NAMALWA (cell line): ENCODE data around the gene IRX2.
A peak's percentile ranks its signal among the peaks of the same experiment; 100 is the strongest.

Source experiments
- DNase-seq: peaks from one replicate; pipeline ENCODE4 v3.0.0-alpha.2; 2015; ENCODE audit warnings: low spot score

IRX2 gene

GRCh38 chr5:2718115-2718514 lies 33.4 kb downstream of the IRX2 start:
- DNase-seq, result no peak

- no peak for DNase-seq
Observed at GRCh38 chr5:2715856-2716255, 35.6 kb downstream of the IRX2 start.

GRCh38 chr5:2714805-2715204 lies 36.7 kb downstream of the IRX2 start:
- DNase-seq, result no peak

- no peak for DNase-seq
Observed at GRCh38 chr5:2714026-2714425, 37.5 kb downstream of the IRX2 start.

GRCh38 chr5:2711446-2712425 lies 39.7 kb downstream of the IRX2 start:
- no peak for DNase-seq

- DNase-seq, result peak; percentile 63
Observed at GRCh38 chr5:2710910-2711309, 40.6 kb downstream of the IRX2 start.

GRCh38 chr5:2709976-2710689 lies 41.3 kb downstream of the IRX2 start:
- no peak for DNase-seq

GRCh38 chr5:2708751-2709150 lies 42.7 kb downstream of the IRX2 start:
- DNase-seq, result no peak

- no peak for DNase-seq
Observed at GRCh38 chr5:2708132-2708531, 43.3 kb downstream of the IRX2 start.

- no peak for DNase-seq
Observed at GRCh38 chr5:2705861-2706260, 45.6 kb downstream of the IRX2 start.

- DNase-seq, result no peak
Observed at GRCh38 chr5:2704806-2705645, 46.5 kb downstream of the IRX2 start.

GRCh38 chr5:2704111-2704510 lies 47.4 kb downstream of the IRX2 start:
- DNase-seq, result no peak

GRCh38 chr5:2703615-2704014 lies 47.9 kb downstream of the IRX2 start:
- DNase-seq, result no peak

GRCh38 chr5:2703041-2703440 lies 48.4 kb downstream of the IRX2 start:
- DNase-seq, result no peak

- no peak for DNase-seq
Observed at GRCh38 chr5:2702096-2702879, 49.2 kb downstream of the IRX2 start.

GRCh38 chr5:2701592-2701991 lies 49.9 kb downstream of the IRX2 start:
- no peak for DNase-seq

GRCh38 chr5:2700876-2701275 lies 50.6 kb downstream of the IRX2 start:
- no peak for DNase-seq

- no peak for DNase-seq
Observed at GRCh38 chr5:2699686-2700085, 51.8 kb downstream of the IRX2 start.

GRCh38 chr5:2699231-2699630 lies 52.2 kb downstream of the IRX2 start:
- no peak for DNase-seq

GRCh38 chr5:2698581-2698980 lies 52.9 kb downstream of the IRX2 start:
- DNase-seq, result no peak

GRCh38 chr5:2697446-2698200 lies 53.9 kb downstream of the IRX2 start:
- DNase-seq, result no peak
